ENCODE measurements around the gene HCFC1R1. TPM values are rescaled to one million over a fixed set of nuclear protein-coding genes. Genes with fewer than 3 reads are reported as not detected.

The HCFC1R1 gene
- polyA plus RNA-seq, 1 of the 3 experiments (the other 2 are of a cell fraction): 54.9 TPM

GRCh38 chr16:3026003-3026378 lies 2.2 kb upstream of the HCFC1R1 start:
- Histone ChIP-seq H3K4me2 (no peak overlapping the region), H2AFZ (ENCODE audit: low read depth) (no peak overlapping the region), H3K9ac (no peak overlapping the region), H3K27me3 (ENCODE audit: insufficient read depth) (no peaks in the 10 kb centered on the region), H3K27ac (ENCODE audit: low read depth in 2 of 2, low read length in 1 of 2) (no peak overlapping the region), H3K4me3 (ENCODE audit: low read depth in 2 of 2, low read length in 1 of 2) (no peak overlapping the region), H4K20me1 (ENCODE audit: insufficient read depth) (peaks cover 19% of the 10 kb centered on the region), H3F3A (replicated peaks; ENCODE audit: insufficient read depth) (peaks cover 55% of the 10 kb centered on the region), H3K9me2 (no peaks in the 10 kb centered on the region), H3K79me2 (ENCODE audit: insufficient read depth) (peaks cover 6% of the 10 kb centered on the region; the same call in 1 of the 2 replicates), H3K4me1 (ENCODE audit: control insufficient read depth in 1 of 2, insufficient read depth in 2 of 2, low read depth in 1 of 2, low read length in 1 of 2) (peaks cover 8 to 24% of the 10 kb centered on the region in 2 experiments; a peak in 3 of 4 replicates), H3K9me3 (no peaks in the 10 kb centered on the region), H3K36me3 (replicated peaks in 1 of 2; ENCODE audit: control insufficient read depth in 1 of 2, insufficient read depth in 2 of 2, low read length in 1 of 2) (peaks cover 21 to 26% of the 10 kb centered on the region in 2 experiments)
- no peak for TF ChIP-seq JUND (IDR thresholded peaks at IDR 0.05)
- TF ChIP-seq POLR2AphosphoS5 (IDR thresholded peaks at IDR 0.05; ENCODE audit: low read depth, low read length): no peak
- no peak for TF ChIP-seq FOSL2 (IDR thresholded peaks at IDR 0.05; ENCODE audit: borderline replicate concordance, low read depth)
- no peak for TF ChIP-seq USF2 (IDR thresholded peaks at IDR 0.05; ENCODE audit: borderline replicate concordance, low read depth, low read length)
- TF ChIP-seq TEAD4 (IDR thresholded peaks at IDR 0.05; ENCODE audit: borderline replicate concordance, insufficient read depth): no peak
- no peak for TF ChIP-seq EP300 (IDR thresholded peaks at IDR 0.05; ENCODE audit: borderline replicate concordance in 1 of 2, low read depth in 1 of 2, low read length in 1 of 2)
- no peak for TF ChIP-seq CHD2 (IDR thresholded peaks at IDR 0.05; ENCODE audit: low read length, partially characterized antibody)
- no peak for TF ChIP-seq NRF1 (IDR thresholded peaks at IDR 0.05; ENCODE audit: low read depth, low read length)
- no peak for TF ChIP-seq SIN3A (IDR thresholded peaks at IDR 0.05; ENCODE audit: borderline replicate concordance, low read depth, low read length)
- TF ChIP-seq EZH2phosphoT487 (IDR thresholded peaks at IDR 0.05; ENCODE audit: borderline replicate concordance, low read depth): no peak
- CTCF ChIA-PET: no interaction called here
- POLR2A ChIA-PET: no interaction called here
- no peak for DNase-seq
- 93% methylated on average over 7 of the region's 8 CpGs for WGBS (ENCODE audit: low lambda C conversion rate)

GRCh38 chr16:3025032-3026002 lies 1.6 kb upstream of the HCFC1R1 start:
- TF ChIP-seq PBX3 (IDR thresholded peaks at IDR 0.05) (no peak), REST (IDR thresholded peaks at IDR 0.05; ENCODE audit: low read depth, low read length) (no peak), YY1 (IDR thresholded peaks at IDR 0.05; ENCODE audit: low read depth) (no peak), RCOR1 (IDR thresholded peaks at IDR 0.05; ENCODE audit: low read length) (no peak), NRF1 (IDR thresholded peaks at IDR 0.05; ENCODE audit: low read depth, low read length) (no peak)
- no peak overlapping the region for H3K9ac ChIP-seq
- POLR2A ChIA-PET: interaction anchor here (0.7 kb wide), 1 partner anchor 109 kb away, joined by 3 read pairs; the partner anchor contains the start of gene ZNF213
- H3K27ac ChIP-seq (ENCODE audit: low read depth in 2 of 2, low read length in 1 of 2): no peak overlapping the region
- peaks cover 20% of the 10 kb centered on the region for H4K20me1 ChIP-seq (ENCODE audit: insufficient read depth)
- H3K4me2 ChIP-seq: no peak overlapping the region
- peaks cover 56% of the 10 kb centered on the region for H3F3A ChIP-seq (replicated peaks; ENCODE audit: insufficient read depth)
- CTCF ChIA-PET: no interaction called here
- no peak overlapping the region for H2AFZ ChIP-seq (ENCODE audit: low read depth)
- no peak for DNase-seq
- no peaks in the 10 kb centered on the region for H3K27me3 ChIP-seq (ENCODE audit: insufficient read depth)
- no peaks in the 10 kb centered on the region for H3K9me2 ChIP-seq
- peaks cover 21 to 26% of the 10 kb centered on the region in 2 experiments for H3K36me3 ChIP-seq (replicated peaks in 1 of 2; ENCODE audit: control insufficient read depth in 1 of 2, insufficient read depth in 2 of 2, low read length in 1 of 2)
- no peak overlapping the region for H3K4me3 ChIP-seq (ENCODE audit: low read depth in 2 of 2, low read length in 1 of 2)
- H3K79me2 ChIP-seq (ENCODE audit: insufficient read depth): peaks cover 10% of the 10 kb centered on the region; the same call in 1 of the 2 replicates
- no peaks in the 10 kb centered on the region for H3K9me3 ChIP-seq
- WGBS (ENCODE audit: low lambda C conversion rate): 91% methylated on average over 17 of the region's 18 CpGs
- H3K4me1 ChIP-seq (ENCODE audit: control insufficient read depth in 1 of 2, insufficient read depth in 2 of 2, low read depth in 1 of 2, low read length in 1 of 2): peaks cover 8 to 27% of the 10 kb centered on the region in 2 experiments; a peak in 3 of 4 replicates
